ENCODE results near the gene ZMIZ1. TPM values are rescaled to one million over a fixed set of nuclear protein-coding genes. Genes with fewer than 3 reads are reported as not detected.

ZMIZ1 gene
- total RNA-seq, 1 experiment from 2014 or later, result 23.5 TPM

DNA sequence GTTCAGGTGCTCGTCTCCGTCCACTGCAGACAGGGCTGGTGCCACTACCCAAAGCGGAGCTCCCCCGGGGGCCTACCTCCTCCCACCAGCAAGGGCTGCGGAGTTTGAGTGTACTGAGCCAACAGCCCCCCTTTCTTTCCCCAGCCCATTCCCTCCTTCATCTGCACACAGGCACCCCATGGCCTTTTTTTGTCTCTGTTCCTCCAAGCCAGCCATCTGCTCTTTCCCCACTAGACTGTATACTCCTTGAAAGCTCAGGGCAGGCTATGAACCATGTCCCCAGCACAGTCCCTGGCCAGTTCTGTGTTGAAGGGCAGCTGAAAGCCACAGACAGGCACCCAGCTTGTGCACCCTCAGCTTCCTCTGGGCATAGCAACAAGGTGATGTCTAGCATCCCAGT lies 99.4 kb downstream of the ZMIZ1 start:
- BruUV-seq (replicated peaks), result no TSS peak
- no peak overlapping the region for H3K27ac Mint-ChIP-seq (ENCODE audit: unreplicated experiment)
- H3K9me3 Mint-ChIP-seq (ENCODE audit: low read depth, unreplicated experiment), result no peaks in the 10 kb centered on the region
- H3K4me3 Mint-ChIP-seq (ENCODE audit: low read depth, unreplicated experiment), result no peak overlapping the region
- no peaks in the 10 kb centered on the region for H3K27me3 Mint-ChIP-seq (ENCODE audit: unreplicated experiment)
- intact Hi-C loops (cut with micrococcal nuclease; ENCODE audit: unreplicated experiment), result no loop called here
- TF ChIP-seq, protein P1, sequence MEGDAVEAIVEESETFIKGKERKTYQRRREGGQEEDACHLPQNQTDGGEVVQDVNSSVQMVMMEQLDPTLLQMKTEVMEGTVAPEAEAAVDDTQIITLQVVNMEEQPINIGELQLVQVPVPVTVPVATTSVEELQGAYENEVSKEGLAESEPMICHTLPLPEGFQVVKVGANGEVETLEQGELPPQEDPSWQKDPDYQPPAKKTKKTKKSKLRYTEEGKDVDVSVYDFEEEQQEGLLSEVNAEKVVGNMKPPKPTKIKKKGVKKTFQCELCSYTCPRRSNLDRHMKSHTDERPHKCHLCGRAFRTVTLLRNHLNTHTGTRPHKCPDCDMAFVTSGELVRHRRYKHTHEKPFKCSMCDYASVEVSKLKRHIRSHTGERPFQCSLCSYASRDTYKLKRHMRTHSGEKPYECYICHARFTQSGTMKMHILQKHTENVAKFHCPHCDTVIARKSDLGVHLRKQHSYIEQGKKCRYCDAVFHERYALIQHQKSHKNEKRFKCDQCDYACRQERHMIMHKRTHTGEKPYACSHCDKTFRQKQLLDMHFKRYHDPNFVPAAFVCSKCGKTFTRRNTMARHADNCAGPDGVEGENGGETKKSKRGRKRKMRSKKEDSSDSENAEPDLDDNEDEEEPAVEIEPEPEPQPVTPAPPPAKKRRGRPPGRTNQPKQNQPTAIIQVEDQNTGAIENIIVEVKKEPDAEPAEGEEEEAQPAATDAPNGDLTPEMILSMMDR (IDR thresholded peaks at IDR 0.05; ENCODE audit: unreplicated experiment), result no peak
- peaks cover 2% of the 10 kb centered on the region for H3K36me3 Mint-ChIP-seq (ENCODE audit: insufficient read depth, unreplicated experiment)
- CTCF ChIA-PET, result no interaction called here
- H3K4me1 Mint-ChIP-seq (ENCODE audit: low read depth, unreplicated experiment), result peaks cover 22% of the 10 kb centered on the region
- DNase-seq, result no peak

DNA sequence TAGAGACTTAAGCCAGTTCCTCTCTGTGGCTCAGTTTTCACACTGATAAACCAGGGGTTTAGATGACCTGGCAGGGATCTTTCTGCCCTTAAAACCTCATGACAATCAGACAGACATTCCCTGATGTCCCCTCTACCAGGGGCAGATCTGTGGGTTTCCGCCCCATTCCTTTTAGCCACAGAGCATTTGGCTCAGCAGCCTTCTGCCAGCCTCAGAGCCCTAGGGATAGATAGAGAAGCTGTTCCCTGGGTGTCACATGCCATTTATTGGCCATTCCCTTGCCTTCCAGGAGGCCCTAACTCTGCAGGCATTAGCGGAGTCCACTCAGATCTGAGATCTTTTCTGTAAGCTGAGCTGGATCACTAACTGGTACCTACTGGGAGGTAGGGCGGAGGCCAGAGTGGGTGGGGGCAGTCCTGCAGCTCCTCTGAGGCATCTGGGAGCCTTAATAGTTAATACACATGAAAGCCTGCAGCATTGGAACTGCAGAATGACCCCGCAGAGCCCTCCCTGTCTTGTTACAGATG lies 101.5 kb downstream of the ZMIZ1 start:
- Mint-ChIP-seq H3K4me1 (ENCODE audit: low read depth, unreplicated experiment) (peaks cover 20% of the 10 kb centered on the region), H3K36me3 (ENCODE audit: insufficient read depth, unreplicated experiment) (no peaks in the 10 kb centered on the region), H3K27ac (ENCODE audit: unreplicated experiment) (no peak overlapping the region), H3K9me3 (ENCODE audit: low read depth, unreplicated experiment) (no peaks in the 10 kb centered on the region), H3K27me3 (ENCODE audit: unreplicated experiment) (no peaks in the 10 kb centered on the region), H3K4me3 (ENCODE audit: low read depth, unreplicated experiment) (no peak overlapping the region)
- no TSS peak for BruUV-seq (replicated peaks)
- intact Hi-C loops (cut with micrococcal nuclease; ENCODE audit: unreplicated experiment), result no loop called here
- CTCF ChIA-PET, result interaction anchor here (1.4 kb wide), 1 partner anchor 13 kb away, joined by 4 read pairs; no protein-coding TSS in a partner anchor
- TF ChIP-seq, protein P1 (IDR thresholded peaks at IDR 0.05; ENCODE audit: unreplicated experiment), result no peak
- DNase-seq, result no peak

DNA sequence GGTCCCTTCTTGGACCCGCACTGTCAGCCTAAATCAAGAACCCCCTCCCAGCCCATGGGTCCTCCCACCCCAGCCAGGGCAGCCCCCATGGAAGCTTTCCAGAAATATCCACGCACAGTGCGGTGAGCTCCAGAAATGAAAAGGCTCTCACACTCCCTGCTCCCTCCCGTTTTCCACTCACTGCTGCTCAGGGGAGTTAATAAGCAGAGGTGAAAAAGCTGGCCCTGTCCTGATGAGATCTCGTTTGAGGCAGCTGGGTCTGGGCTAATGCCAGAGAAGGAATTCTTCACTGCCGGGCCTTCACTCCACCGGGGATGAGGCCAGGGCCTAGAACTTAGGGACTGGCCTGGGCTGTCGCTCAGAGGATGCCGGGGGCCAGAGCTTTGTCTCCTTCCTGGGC lies 102.2 kb downstream of the ZMIZ1 start:
- peak overlapping the region; percentile 8 for H3K27ac Mint-ChIP-seq (ENCODE audit: unreplicated experiment)

DNA sequence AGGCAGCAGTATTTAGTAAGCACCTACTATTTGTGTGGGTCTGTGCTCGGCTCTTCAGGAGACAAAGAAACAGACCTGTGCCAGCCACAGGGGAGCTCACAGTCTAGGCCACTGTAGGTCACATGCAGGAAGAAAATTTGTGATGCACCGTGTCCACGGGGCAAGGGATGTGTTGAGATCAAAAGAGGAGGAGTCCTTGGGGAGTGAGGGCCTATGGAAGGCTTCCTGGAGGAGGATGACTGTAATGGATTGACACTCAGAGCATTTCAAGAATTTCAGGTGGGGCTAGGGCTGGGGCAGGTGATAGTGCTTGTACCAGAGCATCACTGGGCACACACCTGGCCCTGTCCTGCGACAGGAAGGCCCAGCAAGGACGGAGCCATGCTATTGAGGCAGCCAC lies 102.7 kb downstream of the ZMIZ1 start:
- Mint-ChIP-seq H3K4me3 (ENCODE audit: low read depth, unreplicated experiment) (no peak overlapping the region), H3K27ac (ENCODE audit: unreplicated experiment) (peak overlapping the region; percentile 8), H3K36me3 (ENCODE audit: insufficient read depth, unreplicated experiment) (no peaks in the 10 kb centered on the region), H3K9me3 (ENCODE audit: low read depth, unreplicated experiment) (no peaks in the 10 kb centered on the region), H3K4me1 (ENCODE audit: low read depth, unreplicated experiment) (peaks cover 12% of the 10 kb centered on the region), H3K27me3 (ENCODE audit: unreplicated experiment) (no peaks in the 10 kb centered on the region)
- no peak for DNase-seq
- CTCF ChIA-PET, result interaction anchor here (1.4 kb wide), 1 partner anchor 14 kb away, joined by 4 read pairs; no protein-coding TSS in a partner anchor
- intact Hi-C loops (cut with micrococcal nuclease; ENCODE audit: unreplicated experiment), result no loop called here
- TF ChIP-seq, protein P1 (IDR thresholded peaks at IDR 0.05; ENCODE audit: unreplicated experiment), result no peak
- BruUV-seq (replicated peaks), result no TSS peak

More for the DNA sequence above, 102.2 kb downstream of the ZMIZ1 start:
- peaks cover 16% of the 10 kb centered on the region for H3K4me1 Mint-ChIP-seq (ENCODE audit: low read depth, unreplicated experiment)
- DNase-seq, result no peak
- TF ChIP-seq, protein P1 (IDR thresholded peaks at IDR 0.05; ENCODE audit: unreplicated experiment), result no peak
- intact Hi-C loops (cut with micrococcal nuclease; ENCODE audit: unreplicated experiment), result no loop called here
- H3K36me3 Mint-ChIP-seq (ENCODE audit: insufficient read depth, unreplicated experiment), result no peaks in the 10 kb centered on the region
- H3K9me3 Mint-ChIP-seq (ENCODE audit: low read depth, unreplicated experiment), result no peaks in the 10 kb centered on the region
- no TSS peak for BruUV-seq (replicated peaks)
- CTCF ChIA-PET, result interaction anchor here (1.4 kb wide), 1 partner anchor 13 kb away, joined by 4 read pairs; no protein-coding TSS in a partner anchor
- no peak overlapping the region for H3K4me3 Mint-ChIP-seq (ENCODE audit: low read depth, unreplicated experiment)
- no peaks in the 10 kb centered on the region for H3K27me3 Mint-ChIP-seq (ENCODE audit: unreplicated experiment)

All from Calu3 (cell line).